ENCODE results near the gene IL20.

Gene IL20

GRCh38 chr1:206904423-206905142 lies 39.2 kb downstream of the IL20 start:
- DNase-seq (ENCODE audit: low spot score), result no peak

GRCh38 chr1:206905295-206906164 lies 40.1 kb downstream of the IL20 start:
- DNase-seq (ENCODE audit: low spot score), result no peak

DNA sequence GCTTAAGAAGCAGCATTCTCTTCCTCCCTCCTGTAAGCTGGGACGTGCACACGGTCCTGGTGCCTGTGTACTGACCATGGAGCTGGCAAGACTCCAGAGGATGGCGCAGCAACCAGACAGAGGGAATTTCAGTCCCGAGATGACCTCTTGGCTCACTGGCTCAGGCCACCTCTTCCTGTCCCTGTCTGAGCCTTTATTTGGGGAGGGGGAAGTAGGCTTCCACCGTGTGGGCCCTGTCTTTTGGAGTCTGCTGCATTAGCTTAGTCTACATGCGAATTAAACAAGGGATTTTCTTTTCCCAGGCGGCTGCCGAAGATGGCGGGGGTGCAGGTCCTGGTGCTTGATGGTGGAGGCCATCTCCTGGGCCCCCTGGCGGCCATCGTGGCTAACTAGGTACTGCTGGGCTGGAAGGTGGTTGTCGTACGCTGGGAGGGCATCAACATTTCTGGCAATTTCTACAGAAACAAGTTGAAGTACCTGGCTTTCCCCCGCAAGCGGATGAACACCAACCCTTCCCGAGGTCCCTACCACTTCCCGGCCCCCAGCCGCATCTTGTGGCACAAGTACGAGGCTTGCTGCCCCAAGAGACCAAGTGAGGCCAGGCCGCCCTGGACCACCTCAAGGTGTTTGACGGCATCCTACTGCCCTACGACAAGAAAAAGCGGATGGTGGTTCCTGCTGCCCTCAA lies 42.0 kb downstream of the IL20 start:
- DNase-seq (ENCODE audit: low spot score), result no peak

DNA sequence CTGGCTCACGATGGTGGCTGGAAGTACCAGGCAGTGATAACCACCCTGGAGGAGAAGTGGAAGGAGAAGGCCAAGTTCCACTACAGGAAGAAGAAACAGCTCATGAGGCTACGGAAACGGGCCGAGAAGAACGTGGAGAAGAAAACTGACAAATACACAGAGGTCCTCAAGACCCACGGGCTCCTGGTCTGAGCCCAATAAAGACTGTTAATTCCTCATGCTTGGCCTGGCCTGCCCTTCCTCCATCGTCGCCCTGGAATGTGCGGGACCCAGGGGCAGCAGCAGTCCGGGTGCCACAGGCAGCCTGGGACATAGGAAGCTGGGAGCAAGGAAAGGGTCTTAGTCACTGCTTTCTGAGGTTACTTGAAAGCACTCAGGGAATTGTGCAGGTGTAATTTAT lies 42.6 kb downstream of the IL20 start:
- no peak for DNase-seq (ENCODE audit: low spot score)

GRCh38 chr1:206909161-206909882 lies 43.9 kb downstream of the IL20 start:
- DNase-seq (ENCODE audit: low spot score), result peak; percentile 64

- DNase-seq (ENCODE audit: low spot score), result no peak
Measured at GRCh38 chr1:206909883-206910318, 44.5 kb downstream of the IL20 start.

GRCh38 chr1:206911064-206911663 lies 45.7 kb downstream of the IL20 start:
- peak; percentile 51 for DNase-seq (ENCODE audit: low spot score)

- DNase-seq (ENCODE audit: low spot score), result peak; percentile 66
Measured at GRCh38 chr1:206912445-206913095, 47.1 kb downstream of the IL20 start.

- DNase-seq (ENCODE audit: low spot score), result no peak
Measured at GRCh38 chr1:206913766-206914537, 48.5 kb downstream of the IL20 start.

GRCh38 chr1:206915030-206915735 lies 49.8 kb downstream of the IL20 start:
- no peak for DNase-seq (ENCODE audit: low spot score)

GRCh38 chr1:206916000-206916709 lies 50.7 kb downstream of the IL20 start:
- DNase-seq (ENCODE audit: low spot score), result no peak

DNA sequence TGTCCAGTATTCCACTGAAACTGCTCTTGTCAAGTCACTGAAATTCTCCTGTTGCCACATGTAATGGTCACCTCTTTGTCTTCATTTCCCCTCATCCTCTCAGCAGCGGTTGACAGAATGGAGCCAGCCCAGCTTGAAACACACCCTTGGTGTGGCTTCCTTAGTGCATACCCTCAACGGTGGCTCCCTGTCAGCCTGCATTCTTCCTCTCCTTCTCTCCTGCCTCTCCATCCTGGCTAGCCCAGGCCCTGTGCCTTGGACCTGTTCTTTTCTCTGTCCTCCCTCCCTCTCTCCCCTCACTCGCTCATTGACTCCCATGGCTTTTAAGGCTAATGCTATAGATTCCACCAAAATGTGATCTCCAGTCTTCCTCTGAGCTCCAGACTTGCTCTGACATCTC lies 52.7 kb downstream of the IL20 start:
- no peak for DNase-seq (ENCODE audit: low spot score)
